Spleen (tissue), 11 donors: ENCODE results near the gene FARP1. TPM values are rescaled to one million over a fixed set of nuclear protein-coding genes. Genes with fewer than 3 reads are reported as not detected.

Source experiments
- DNase-seq: peaks from one replicate; pipeline ENCODE4 v3.0.0-alpha.2; 2020
- H3K27ac ChIP-seq, 8 donors: fragments of 200-600 bp; sonication (generic) in 7 of 8; 1 replicate in 4 of 8; 2 replicates in 4 of 8; pipeline versions ENCODE4 v1.5.0 to v1.8.0; 2016 to 2021; ENCODE audit warnings: inconsistent platforms in 4 of 8, mild to moderate bottlenecking in 4 of 8, moderate library complexity in 1 of 8
- H3K27me3 ChIP-seq, 7 donors: fragments of 200-600 bp; sonication (generic) in 6 of 7; replicated peaks in 1 of 7; 1 replicate in 4 of 7; 2 replicates in 3 of 7; pipeline versions ENCODE4 v1.5.0 to v1.8.0; 2016 to 2021; ENCODE audit warnings: inconsistent platforms in 3 of 7, mild to moderate bottlenecking in 1 of 7
- H3K36me3 ChIP-seq, 6 donors: fragments of 200-600 bp; sonication (generic) in 5 of 6; 1 replicate in 4 of 6; 2 replicates in 2 of 6; pipeline versions ENCODE4 v1.5.0 to v1.8.0; 2016 to 2021; ENCODE audit warnings: inconsistent platforms in 2 of 6
- H3K4me1 ChIP-seq, 6 donors: fragments of 200-600 bp; sonication (generic) in 5 of 6; 1 replicate in 3 of 6; 2 replicates in 3 of 6; pipeline versions ENCODE4 v1.5.0 to v1.8.0; 2016 to 2021; ENCODE audit warnings: inconsistent platforms in 3 of 6
- H3K4me3 ChIP-seq, 8 donors: fragments of 200-600 bp; sonication (generic) in 7 of 8; 1 replicate in 4 of 8; 2 replicates in 4 of 8; pipeline versions ENCODE4 v1.5.0 to v1.8.0; 2016 to 2021; ENCODE audit warnings: inconsistent platforms in 4 of 8, mild to moderate bottlenecking in 4 of 8, moderate library complexity in 2 of 8
- H3K9me3 ChIP-seq, 8 donors: fragments of 200-600 bp; sonication (generic) in 7 of 8; 1 replicate in 4 of 8; 2 replicates in 4 of 8; pipeline versions ENCODE4 v1.5.0 to v1.8.0; 2016 to 2021; ENCODE audit warnings: inconsistent platforms in 4 of 8
- POLR2AphosphoS5 ChIP-seq, 3 donors: sonication (generic); formaldehyde crosslinking; IDR thresholded peaks; one replicate each; pipeline ENCODE4 v1.5.1; 2017; ENCODE audit warnings: antibody characterized with exemption in 3 of 3
- WGBS, 5 donors: extraction: QIAGEN DNeasy Blood & Tissue Kit in 3 of 5; methylation state at CpG; one replicate each; pipeline versions ENCODE4 v1.1.5 to v1.1.7; 2013 to 2018; 5-methylcytosine and 5-hydroxymethylcytosine counted together
- intact Hi-C: fragments of 100-400 bp; cut with DNase I; formaldehyde crosslinking; loops from one replicate; pipeline ENCODE4 v1.15.0; 2023; ENCODE audit warnings: low total_unique reads
- microRNA-seq, 3 donors: library from miRNA; unstranded; fragments of <30 nt; microRNA quantifications; one replicate each; pipeline versions ENCODE4 to v1.1.0, GENCODE V29; 2019 to 2020
- polyA plus RNA-seq, 3 donors: library from polyadenylated mRNA; stranded (reverse); fragments of 200-250 nt; gene quantifications; one replicate each; pipeline ENCODE4 v1.2.1, GENCODE V29; 2013
- small RNA-seq, 4 donors: library from RNA; depleted of rRNA; stranded (forward); fragments of <200 nt; gene quantifications; one replicate each; pipeline ENCODE3, GENCODE V24; 2016
- total RNA-seq, 7 donors: library from RNA; depleted of rRNA in 3 of 7; stranded (reverse); fragments of >200 nt in 3 of 7; fragmentation: NEBNext Ultra II Directional in 4 of 7; extraction: Animal tissue kit (Norgen Biotek cat#: 25700) in 4 of 7; gene quantifications; one replicate each; pipeline versions ENCODE4 v1.1.0 to v1.2.1, GENCODE V29; 2016 to 2021
- TF ChIP-seq, protein P1 (sequence below), 11 experiments: fragments of 200-600 bp in 7 of 11; fragments of 450-650 bp in 4 of 11; sonication (generic) in 4 of 11; IDR thresholded peaks in 8 of 11; conservative IDR thresholded peaks in 3 of 11; 1 replicate in 7 of 11; 2 replicates in 4 of 11; pipeline versions ENCODE4 v1.4.0 to v1.8.0; 2016 to 2021; ENCODE audit warnings: antibody characterized with exemption in 11 of 11, inconsistent platforms in 4 of 11, mild to moderate bottlenecking in 1 of 11
- donor health status: healthy with polysubstance abuse.
- donor health status: DM: no; HTN: no; CAD: no; lungs with moderate emphysema.
- donor health status: DM: no; HTN: no; CAD: no.
- donor health status: Bipolar disorder and iron deficiency.
- donor health status: healthy.
- donor health status: DM: no; HTN: no; CAD: no.
- donor health status: DM: yes; HTN: yes; CAD: no.

Gene FARP1
- total and polyA plus RNA-seq, 10 donors, result 3.7 to 60.9 (median 33.0) TPM

DNA sequence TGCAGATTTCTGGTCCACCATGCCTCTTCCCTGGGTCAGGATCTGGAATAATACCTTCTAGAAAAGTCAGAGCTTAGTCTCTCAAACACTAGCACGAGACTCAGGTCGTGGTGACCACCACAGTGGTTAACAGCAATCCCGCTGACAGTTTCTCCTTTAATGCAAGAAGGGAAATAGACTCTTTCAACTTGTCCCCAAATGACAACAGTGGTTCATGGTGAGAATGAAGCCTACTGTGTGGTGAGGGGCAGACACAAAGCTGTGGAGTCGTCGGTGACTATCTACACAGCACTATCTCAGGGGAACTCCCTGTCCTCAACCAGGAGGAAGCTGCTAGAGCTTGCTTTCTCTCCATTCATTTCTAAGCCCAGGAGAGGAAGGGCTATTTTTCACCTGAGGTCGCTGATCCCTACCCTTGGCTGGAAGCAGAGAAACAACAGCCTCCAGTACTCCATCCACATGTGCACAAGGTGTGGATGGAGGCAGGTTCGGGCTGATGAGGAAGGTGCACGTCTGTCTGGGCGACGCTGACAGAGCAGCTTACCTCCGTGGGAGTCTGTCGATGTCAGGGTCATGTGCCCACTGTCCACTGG is 361.6 kb downstream of the FARP1 start:
- peaks cover 44 to 100% (median 84%) of the 10 kb centered on the region in 6 donors for H3K4me1 ChIP-seq
- no peaks in the 10 kb centered on the region for H3K27me3 ChIP-seq
- no peak overlapping the region for H3K4me3 ChIP-seq
- 44 to 71% (median 64%) methylated on average over 8 to 12 of the region's 12 CpGs for WGBS, 5 donors
- intact Hi-C loops, result loop anchor here (10.0 kb wide), 1 partner anchor 60 kb away; no protein-coding TSS in a partner anchor
- TF ChIP-seq POLR2AphosphoS5 (IDR thresholded peaks at IDR 0.05), result peak in 1 of 3 donors; percentile 13
- TF ChIP-seq, protein P1, sequence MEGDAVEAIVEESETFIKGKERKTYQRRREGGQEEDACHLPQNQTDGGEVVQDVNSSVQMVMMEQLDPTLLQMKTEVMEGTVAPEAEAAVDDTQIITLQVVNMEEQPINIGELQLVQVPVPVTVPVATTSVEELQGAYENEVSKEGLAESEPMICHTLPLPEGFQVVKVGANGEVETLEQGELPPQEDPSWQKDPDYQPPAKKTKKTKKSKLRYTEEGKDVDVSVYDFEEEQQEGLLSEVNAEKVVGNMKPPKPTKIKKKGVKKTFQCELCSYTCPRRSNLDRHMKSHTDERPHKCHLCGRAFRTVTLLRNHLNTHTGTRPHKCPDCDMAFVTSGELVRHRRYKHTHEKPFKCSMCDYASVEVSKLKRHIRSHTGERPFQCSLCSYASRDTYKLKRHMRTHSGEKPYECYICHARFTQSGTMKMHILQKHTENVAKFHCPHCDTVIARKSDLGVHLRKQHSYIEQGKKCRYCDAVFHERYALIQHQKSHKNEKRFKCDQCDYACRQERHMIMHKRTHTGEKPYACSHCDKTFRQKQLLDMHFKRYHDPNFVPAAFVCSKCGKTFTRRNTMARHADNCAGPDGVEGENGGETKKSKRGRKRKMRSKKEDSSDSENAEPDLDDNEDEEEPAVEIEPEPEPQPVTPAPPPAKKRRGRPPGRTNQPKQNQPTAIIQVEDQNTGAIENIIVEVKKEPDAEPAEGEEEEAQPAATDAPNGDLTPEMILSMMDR (IDR thresholded peaks at IDR 0.05 in 8 of 11, conservative IDR thresholded peaks at IDR 0.05 in 3 of 11), result no peak
- H3K36me3 ChIP-seq, result peaks cover 0 to 14% (median 2%) of the 10 kb centered on the region in 6 donors
- H3K9me3 ChIP-seq, result no peaks in the 10 kb centered on the region
- peak overlapping the region in 5 of 8 donors; percentile 23 to 50 (median 44) for H3K27ac ChIP-seq
- DNase-seq, result no peak

Small RNA genes within 50 kb of the gene (microRNA-seq; reads per million reads assigned to microRNA genes)
- gene MIR3170, result 0 reads per million in 3 donors

Small RNA genes within 50 kb of the gene (small RNA-seq; reads per million reads assigned to genes)
- gene MIR3170, result 0 reads per million in 4 donors

Other genes starting within 250 kb of the FARP1 start
- 10 to 100 TPM; 61.9 to 97.7 (median 78.2) TPM for gene IPO5, start 189.4 kb upstream of the FARP1 start, total RNA-seq
- gene IPO5, start 189.4 kb upstream of the FARP1 start, polyA plus RNA-seq, result 10 to 100 TPM; 17.8 to 23.9 (median 23.1) TPM
- gene RNF113B, start 34.2 kb downstream of the FARP1 start, total RNA-seq, result not detected
- gene RNF113B, start 34.2 kb downstream of the FARP1 start, polyA plus RNA-seq, result not detected